Suprapubic skin (tissue), 4 donors: Measurements from ENCODE around the gene TMEM125. TPM values are rescaled to one million over a fixed set of nuclear protein-coding genes. Genes with fewer than 3 reads are reported as not detected.

Experiments used
- DNase-seq, 2 donors: peaks; one replicate each; pipeline ENCODE4 v3.0.0-alpha.2; 2019; ENCODE audit warnings: low spot score in 2 of 2
- H3K27ac ChIP-seq: fragments of 200-600 bp; sonication (generic); one replicate; pipeline ENCODE4 v1.5.1; 2019
- H3K27me3 ChIP-seq: fragments of 200-600 bp; sonication (generic); one replicate; pipeline ENCODE4 v1.5.1; 2019
- H3K36me3 ChIP-seq: fragments of 200-600 bp; sonication (generic); one replicate; pipeline ENCODE4 v1.5.1; 2019
- H3K4me1 ChIP-seq: fragments of 200-600 bp; sonication (generic); one replicate; pipeline ENCODE4 v1.5.1; 2019
- H3K4me3 ChIP-seq: fragments of 200-600 bp; sonication (generic); one replicate; pipeline ENCODE4 v1.5.1; 2019; ENCODE audit warnings: mild to moderate bottlenecking
- H3K9me3 ChIP-seq: fragments of 200-600 bp; sonication (generic); one replicate; pipeline ENCODE4 v1.5.1; 2019
- EP300 ChIP-seq: sonication (generic); formaldehyde crosslinking; IDR thresholded peaks from one replicate; pipeline ENCODE4 v1.6.1; 2017; ENCODE audit warnings: antibody characterized with exemption
- POLR2A ChIP-seq, 2 donors: fragments of 450-650 bp; IDR thresholded peaks; one replicate each; pipeline ENCODE4 v1.6.1; 2017; ENCODE audit warnings: antibody characterized with exemption in 2 of 2, mild to moderate bottlenecking in 2 of 2, moderate library complexity in 2 of 2
- POLR2AphosphoS5 ChIP-seq, 3 donors: sonication (generic); formaldehyde crosslinking; IDR thresholded peaks; one replicate each; pipeline ENCODE4 v1.6.1; 2017; ENCODE audit warnings: antibody characterized with exemption in 3 of 3
- WGBS: methylation state at CpG from one replicate; pipeline ENCODE4 v1.1.5; 2018; 5-methylcytosine and 5-hydroxymethylcytosine counted together
- total RNA-seq, 4 donors: library from RNA; depleted of rRNA; stranded (reverse); fragments of >200 nt; gene quantifications; one replicate each; pipeline ENCODE4 v1.1.0, GENCODE V29; 2016
- TF ChIP-seq, protein P1 (sequence below), 2 donors: fragments of 200-600 bp in 1 of 2; fragments of 450-650 bp in 1 of 2; sonication (generic) in 1 of 2; IDR thresholded peaks; one replicate each; pipeline ENCODE4 v1.5.1; 2016 to 2019; ENCODE audit warnings: antibody characterized with exemption in 2 of 2, mild to moderate bottlenecking in 1 of 2, moderate library complexity in 1 of 2

TMEM125 gene
- total RNA-seq, 4 donors from 2014 or later, result 5.7 to 27.1 (median 14.8) TPM

- H3K4me1 ChIP-seq, result peaks cover 18% of the 10 kb centered on the region
- H3K4me3 ChIP-seq, result no peak overlapping the region
- no peak for DNase-seq
- H3K27me3 ChIP-seq, result no peaks in the 10 kb centered on the region
- WGBS, result 78% methylated on average over 3 of the region's 3 CpGs
- H3K27ac ChIP-seq, result no peak overlapping the region
- no peak for TF ChIP-seq POLR2A (IDR thresholded peaks at IDR 0.05)
- TF ChIP-seq POLR2AphosphoS5 (IDR thresholded peaks at IDR 0.05), result no peak
- no peak for TF ChIP-seq EP300
- TF ChIP-seq, protein P1, sequence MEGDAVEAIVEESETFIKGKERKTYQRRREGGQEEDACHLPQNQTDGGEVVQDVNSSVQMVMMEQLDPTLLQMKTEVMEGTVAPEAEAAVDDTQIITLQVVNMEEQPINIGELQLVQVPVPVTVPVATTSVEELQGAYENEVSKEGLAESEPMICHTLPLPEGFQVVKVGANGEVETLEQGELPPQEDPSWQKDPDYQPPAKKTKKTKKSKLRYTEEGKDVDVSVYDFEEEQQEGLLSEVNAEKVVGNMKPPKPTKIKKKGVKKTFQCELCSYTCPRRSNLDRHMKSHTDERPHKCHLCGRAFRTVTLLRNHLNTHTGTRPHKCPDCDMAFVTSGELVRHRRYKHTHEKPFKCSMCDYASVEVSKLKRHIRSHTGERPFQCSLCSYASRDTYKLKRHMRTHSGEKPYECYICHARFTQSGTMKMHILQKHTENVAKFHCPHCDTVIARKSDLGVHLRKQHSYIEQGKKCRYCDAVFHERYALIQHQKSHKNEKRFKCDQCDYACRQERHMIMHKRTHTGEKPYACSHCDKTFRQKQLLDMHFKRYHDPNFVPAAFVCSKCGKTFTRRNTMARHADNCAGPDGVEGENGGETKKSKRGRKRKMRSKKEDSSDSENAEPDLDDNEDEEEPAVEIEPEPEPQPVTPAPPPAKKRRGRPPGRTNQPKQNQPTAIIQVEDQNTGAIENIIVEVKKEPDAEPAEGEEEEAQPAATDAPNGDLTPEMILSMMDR (IDR thresholded peaks at IDR 0.05), result no peak
- H3K9me3 ChIP-seq, result no peaks in the 10 kb centered on the region
- H3K36me3 ChIP-seq, result no peaks in the 10 kb centered on the region
These were observed 30.8 kb upstream of the TMEM125 start for GRCh38 chr1:43238991-43239469.

GRCh38 chr1:43239484-43239883 is 30.3 kb upstream of the TMEM125 start:
- 82% methylated on average over 3 of the region's 3 CpGs for WGBS

GRCh38 chr1:43241413-43241836 is 28.4 kb upstream of the TMEM125 start:
- no peak overlapping the region for H3K4me3 ChIP-seq
- H3K27me3 ChIP-seq, result no peaks in the 10 kb centered on the region
- H3K4me1 ChIP-seq, result peaks cover 16% of the 10 kb centered on the region
- 76% methylated on average over 3 of the region's 6 CpGs for WGBS
- H3K9me3 ChIP-seq, result no peaks in the 10 kb centered on the region
- DNase-seq, result no peak
- no peaks in the 10 kb centered on the region for H3K36me3 ChIP-seq
- no peak overlapping the region for H3K27ac ChIP-seq
- TF ChIP-seq EP300, result no peak
- no peak for TF ChIP-seq POLR2AphosphoS5 (IDR thresholded peaks at IDR 0.05)
- TF ChIP-seq, protein P1 (IDR thresholded peaks at IDR 0.05), result no peak
- no peak for TF ChIP-seq POLR2A (IDR thresholded peaks at IDR 0.05)

More at GRCh38 chr1:43239484-43239883, 30.3 kb upstream of the TMEM125 start:
- no peak for TF ChIP-seq EP300
- TF ChIP-seq POLR2AphosphoS5 (IDR thresholded peaks at IDR 0.05), result no peak
- TF ChIP-seq, protein P1 (IDR thresholded peaks at IDR 0.05), result no peak
- TF ChIP-seq POLR2A (IDR thresholded peaks at IDR 0.05), result no peak
- Histone ChIP-seq H3K4me3 (no peak overlapping the region), H3K27ac (no peak overlapping the region), H3K4me1 (peaks cover 18% of the 10 kb centered on the region), H3K27me3 (no peaks in the 10 kb centered on the region), H3K9me3 (no peaks in the 10 kb centered on the region), H3K36me3 (no peaks in the 10 kb centered on the region)
- no peak for DNase-seq

DNA sequence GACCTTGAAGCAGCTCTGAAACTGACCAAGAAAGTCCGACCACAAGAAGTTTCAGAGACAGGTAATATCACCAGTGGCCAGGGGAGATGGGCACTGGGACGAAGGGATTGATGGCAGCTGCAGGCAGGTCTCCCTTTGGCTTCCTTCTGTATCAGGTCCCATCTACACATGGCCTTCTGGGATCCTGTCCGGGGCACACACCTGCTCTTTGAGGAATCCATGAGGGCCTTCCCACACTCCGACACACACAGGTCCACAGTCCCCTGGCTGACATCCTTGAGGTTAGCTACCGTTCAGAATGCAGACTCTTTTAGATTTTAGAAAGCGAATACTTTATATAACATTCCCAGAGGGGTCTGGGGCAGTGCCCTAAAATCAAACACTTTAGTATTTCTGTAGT is 26.5 kb upstream of the TMEM125 start:
- no peak overlapping the region for H3K4me3 ChIP-seq
- TF ChIP-seq POLR2AphosphoS5 (IDR thresholded peaks at IDR 0.05) (no peak), EP300 (no peak), POLR2A (IDR thresholded peaks at IDR 0.05) (no peak)
- TF ChIP-seq, protein P1 (IDR thresholded peaks at IDR 0.05), result no peak
- WGBS, result 93% methylated on average over 5 of the region's 6 CpGs
- no peaks in the 10 kb centered on the region for H3K36me3 ChIP-seq
- H3K27me3 ChIP-seq, result no peaks in the 10 kb centered on the region
- no peak overlapping the region for H3K27ac ChIP-seq
- no peaks in the 10 kb centered on the region for H3K9me3 ChIP-seq
- no peak for DNase-seq
- H3K4me1 ChIP-seq, result peaks cover 7% of the 10 kb centered on the region

DNA sequence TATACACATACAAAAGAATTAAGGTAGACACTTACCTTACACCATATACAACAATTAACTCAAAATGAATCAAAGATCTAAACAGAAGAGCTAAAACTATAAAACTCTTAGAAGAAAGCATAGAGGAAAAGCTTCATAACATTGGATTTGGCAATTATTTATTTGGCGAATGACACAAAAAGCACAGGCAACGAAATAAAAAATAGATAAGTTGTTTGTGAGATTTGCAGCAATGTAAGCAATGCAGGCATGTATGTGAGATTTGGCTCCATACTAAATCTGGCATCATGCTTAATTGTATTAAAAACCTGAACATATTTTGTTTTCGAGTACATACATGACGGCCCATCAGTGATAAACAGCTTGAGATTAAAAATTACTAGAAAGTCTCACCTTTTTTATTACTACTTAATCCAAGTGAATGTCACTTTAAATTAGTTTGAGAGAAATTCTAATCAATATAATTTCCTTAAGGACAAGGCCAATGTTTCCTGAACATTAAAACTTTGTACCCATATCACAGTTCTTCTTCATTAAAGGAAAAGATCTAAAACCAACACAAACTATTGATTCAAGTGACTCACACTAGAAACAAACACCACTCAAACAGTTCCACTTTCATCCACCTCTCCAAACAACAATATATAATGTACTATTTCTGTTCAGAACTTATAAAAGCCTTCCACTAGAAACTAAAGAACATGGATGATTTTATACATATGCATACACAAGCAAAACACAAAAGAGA is 23.1 kb upstream of the TMEM125 start:
- Histone ChIP-seq H3K4me1 (no peaks in the 10 kb centered on the region), H3K4me3 (no peak overlapping the region), H3K9me3 (no peaks in the 10 kb centered on the region), H3K27ac (no peak overlapping the region), H3K27me3 (no peaks in the 10 kb centered on the region), H3K36me3 (no peaks in the 10 kb centered on the region)
- WGBS, result 97% methylated on average over 4 of the region's 4 CpGs
- TF ChIP-seq POLR2AphosphoS5 (IDR thresholded peaks at IDR 0.05) (no peak), EP300 (no peak), POLR2A (IDR thresholded peaks at IDR 0.05) (no peak)
- TF ChIP-seq, protein P1 (IDR thresholded peaks at IDR 0.05), result no peak
- DNase-seq, result no peak
